NCI-H2196 (cell line): ENCODE measurements around the gene SLC11A1.

Source experiments
- DNase-seq: peaks from one replicate; lab custom pipeline; 2025; ENCODE audit not compliant: unreplicated experiment; lab: John Stamatoyannopoulos, UW

SLC11A1 gene

DNA sequence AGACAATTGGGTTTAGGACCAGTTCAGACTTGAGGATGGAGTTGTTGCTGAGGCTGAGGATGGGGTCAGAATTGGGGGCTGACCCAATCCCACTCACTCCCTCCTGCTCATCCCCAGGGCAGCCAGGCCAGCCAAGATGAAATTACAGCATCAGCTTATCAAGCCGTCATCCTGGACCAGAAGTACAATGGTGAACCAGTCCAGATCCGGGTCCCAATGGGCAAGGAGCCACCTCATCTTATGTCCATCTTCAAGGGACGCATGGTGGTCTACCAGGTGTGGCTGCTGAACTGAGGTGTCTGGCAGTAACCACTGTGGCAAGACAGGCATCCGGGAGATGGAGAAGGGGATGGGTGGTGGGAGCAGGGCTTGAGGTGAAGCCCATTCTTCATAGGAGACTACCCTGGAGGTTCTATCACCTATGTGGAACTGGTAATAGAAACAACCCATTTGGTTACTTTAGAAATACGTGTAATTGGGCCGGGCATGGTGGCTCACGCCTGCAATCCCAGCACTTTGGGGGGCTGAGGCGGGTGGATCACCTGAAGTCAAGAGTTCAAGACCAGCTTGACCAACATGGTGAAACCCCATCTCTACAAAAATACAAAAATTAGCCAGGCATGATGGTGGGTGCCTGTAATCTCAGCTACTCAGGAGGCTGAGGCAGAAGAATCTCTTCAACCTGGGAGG lies 50.7 kb downstream of the SLC11A1 start:
- no peak for DNase-seq

DNA sequence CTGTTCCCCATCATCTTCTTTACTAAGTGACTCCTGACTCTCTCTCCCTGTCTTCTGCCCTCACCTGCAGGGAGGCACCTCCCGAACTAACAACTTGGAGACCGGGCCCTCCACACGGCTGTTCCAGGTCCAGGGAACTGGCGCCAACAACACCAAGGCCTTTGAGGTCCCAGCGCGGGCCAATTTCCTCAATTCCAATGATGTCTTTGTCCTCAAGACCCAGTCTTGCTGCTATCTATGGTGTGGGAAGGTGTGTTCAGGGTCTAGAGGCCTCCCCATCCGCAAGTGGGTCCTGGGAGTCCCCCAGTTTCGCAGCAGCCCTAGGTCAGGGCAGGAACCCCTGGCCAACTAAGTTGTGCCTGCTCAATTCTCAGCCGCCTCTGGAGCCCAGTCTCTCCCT lies 52.4 kb downstream of the SLC11A1 start:
- no peak for DNase-seq

DNA sequence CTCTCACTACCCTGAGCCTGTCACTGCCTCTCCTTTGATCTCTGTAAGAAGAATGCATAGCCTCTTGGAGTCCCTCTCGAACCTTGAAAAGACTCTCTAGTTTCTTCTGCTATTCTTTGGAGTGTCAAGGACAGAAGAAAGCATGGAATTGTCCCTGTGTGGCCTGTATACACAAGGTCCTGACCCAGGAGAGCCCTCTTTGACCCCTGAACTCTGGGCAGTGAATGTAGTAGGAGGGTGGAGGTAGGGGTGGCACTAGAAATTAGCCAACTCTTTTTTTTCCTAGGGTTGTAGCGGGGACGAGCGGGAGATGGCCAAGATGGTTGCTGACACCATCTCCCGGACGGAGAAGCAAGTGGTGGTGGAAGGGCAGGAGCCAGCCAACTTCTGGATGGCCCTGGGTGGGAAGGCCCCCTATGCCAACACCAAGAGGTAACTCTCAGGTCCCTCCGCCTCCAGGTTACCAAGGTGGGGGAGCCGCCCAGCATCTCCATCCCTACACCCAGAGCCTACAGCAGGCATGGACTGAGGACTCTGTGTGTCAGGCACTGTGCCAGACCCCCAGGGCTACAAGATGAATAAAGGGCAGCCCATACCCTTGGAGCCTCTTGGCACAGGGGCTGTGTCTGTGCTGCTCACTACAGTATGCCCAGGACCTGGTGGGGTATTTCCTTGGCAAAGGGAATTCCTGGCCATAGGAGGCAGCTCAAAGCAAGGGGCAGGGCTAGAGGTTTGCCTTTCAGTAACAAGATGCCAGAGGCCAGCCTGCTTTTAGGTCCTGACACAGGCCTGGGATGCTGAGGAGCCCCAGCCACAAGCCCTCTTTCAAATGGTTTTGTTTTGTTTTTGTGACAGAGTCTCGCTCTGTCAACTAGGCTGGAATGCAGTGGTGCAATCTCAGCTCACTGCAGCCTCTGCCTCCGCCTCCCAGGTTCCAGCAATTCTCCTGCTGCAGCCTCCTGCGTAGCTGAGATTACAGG lies 53.2 kb downstream of the SLC11A1 start:
- no peak for DNase-seq

DNA sequence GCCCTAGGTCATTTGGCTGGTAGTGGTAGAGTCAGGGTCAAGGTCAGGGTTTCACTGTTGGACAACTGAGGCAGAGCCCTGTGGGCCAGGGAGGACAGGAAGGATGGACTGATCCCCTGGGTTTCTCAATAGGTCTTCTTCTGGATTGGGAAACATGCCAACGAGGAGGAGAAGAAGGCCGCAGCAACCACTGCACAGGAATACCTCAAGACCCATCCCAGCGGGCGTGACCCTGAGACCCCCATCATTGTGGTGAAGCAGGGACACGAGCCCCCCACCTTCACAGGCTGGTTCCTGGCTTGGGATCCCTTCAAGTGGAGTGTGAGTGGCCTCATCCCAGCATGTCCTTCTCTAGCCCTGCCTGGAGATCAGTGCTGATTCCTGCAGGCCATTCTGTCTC lies 54.9 kb downstream of the SLC11A1 start:
- DNase-seq, result no peak

- DNase-seq, result no peak
These were observed 55.9 kb downstream of the SLC11A1 start for GRCh38 chr2:218437969-218438368.

- no peak for DNase-seq
These were observed 56.5 kb downstream of the SLC11A1 start for GRCh38 chr2:218438596-218438995.

DNA sequence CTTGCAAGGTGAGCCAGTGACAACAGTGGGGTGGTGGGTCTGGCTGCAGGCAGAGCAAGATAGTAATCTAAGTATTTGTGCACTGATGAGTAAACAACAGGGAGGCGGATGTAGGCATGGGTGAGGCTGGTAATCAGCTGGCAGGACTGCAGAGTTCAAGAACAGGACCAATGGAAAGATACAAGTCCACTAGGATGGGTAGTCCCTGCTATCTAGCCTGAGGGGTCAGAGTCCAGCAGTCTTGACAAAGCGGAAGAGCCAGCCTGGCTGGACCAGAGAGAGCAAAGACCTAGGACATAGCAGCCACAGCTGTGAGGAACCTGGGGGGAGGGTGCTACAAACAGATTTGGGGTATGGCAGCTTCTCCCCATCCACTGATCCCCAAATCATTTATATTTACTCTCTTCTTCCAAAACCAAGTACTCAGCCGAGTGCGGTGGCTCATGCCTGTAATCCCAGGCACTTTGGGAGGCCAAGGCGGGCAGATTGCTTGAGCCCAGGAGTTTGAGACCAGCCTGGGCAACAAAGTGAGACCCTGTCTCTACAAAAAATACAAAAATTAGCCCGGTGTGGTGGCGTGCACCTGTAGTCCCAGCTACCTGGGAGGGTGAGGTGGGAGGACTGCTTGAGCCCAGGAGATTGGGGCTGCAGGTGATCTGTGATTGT lies 62.8 kb downstream of the SLC11A1 start:
- DNase-seq, result no peak

GRCh38 chr2:218445602-218446001 lies 63.5 kb downstream of the SLC11A1 start:
- no peak for DNase-seq
